K562 (cell line): ENCODE data around the gene IDH2. TPM values are rescaled to one million over a fixed set of nuclear protein-coding genes. Genes with fewer than 3 reads are reported as not detected.

Experiments used
- ASH1L ChIP-seq: fragments of 450-650 bp; IDR thresholded peaks from 2 replicates; pipeline ENCODE4 v1.6.1; 2018; ENCODE audit warnings: borderline replicate concordance, mild to moderate bottlenecking, low read depth; ENCODE audit not compliant: partially characterized antibody
- CHD2 ChIP-seq: IDR thresholded peaks from 2 replicates; pipeline ENCODE4 v1.6.1; 2011; ENCODE audit warnings: low read depth, low read length
- GABPB2 ChIP-seq: fragments of 250-450 bp; sonication (Bioruptor Pico); conservative IDR thresholded peaks from 2 replicates; pipeline ENCODE4 v1.5.1; 2021; ENCODE audit warnings: mild to moderate bottlenecking
- GATA2 ChIP-seq: sonication (generic); formaldehyde crosslinking; IDR thresholded peaks from 2 replicates; pipeline ENCODE4 v1.4.0; 2020; ENCODE audit warnings: mild to moderate bottlenecking, missing genetic modification reagents
- HLTF ChIP-seq: fragments of 450-650 bp; IDR thresholded peaks from 2 replicates; pipeline ENCODE4 v1.6.1; 2016
- HMBOX1 ChIP-seq: sonication (generic); IDR thresholded peaks from 2 replicates; pipeline ENCODE4 v1.6.1; 2016
- JUND ChIP-seq, 2 experiments: IDR thresholded peaks; 2 replicates in 1 of 2; 3 replicates in 1 of 2; pipeline ENCODE4 v1.6.1; 2011; ENCODE audit warnings: borderline replicate concordance in 2 of 2, low read depth in 2 of 2, low read length in 2 of 2, improper control_type of control experiment in 1 of 2, missing biosample characterization in 1 of 2, missing genetic modification characterization in 1 of 2, missing genetic modification reagents in 1 of 2
- LARP7 ChIP-seq: fragments of 450-650 bp; IDR thresholded peaks from 2 replicates; pipeline ENCODE4 v1.6.1; 2016
- MCM5 ChIP-seq: fragments of 450-650 bp; IDR thresholded peaks from 2 replicates; pipeline ENCODE4 v1.6.1; 2016; ENCODE audit warnings: low read depth
- NBN ChIP-seq: fragments of 450-650 bp; IDR thresholded peaks from 2 replicates; pipeline ENCODE4 v1.6.1; 2016; ENCODE audit warnings: low read depth, mild to moderate bottlenecking
- NUFIP1 ChIP-seq: fragments of 450-650 bp; IDR thresholded peaks from 2 replicates; pipeline ENCODE4 v1.6.1; 2018; ENCODE audit not compliant: partially characterized antibody
- PHF21A ChIP-seq: fragments of 450-650 bp; IDR thresholded peaks from 2 replicates; pipeline ENCODE4 v1.6.1; 2017; ENCODE audit warnings: low read depth, borderline replicate concordance
- PHF8 ChIP-seq: fragments of 200-600 bp; sonication (generic); IDR thresholded peaks from 2 replicates; pipeline ENCODE4 v1.6.1; 2012; ENCODE audit warnings: mixed run types, mild to moderate bottlenecking, inconsistent platforms, low read length, moderate library complexity, borderline replicate concordance
- RB1 ChIP-seq: fragments of 450-650 bp; IDR thresholded peaks from 2 replicates; pipeline ENCODE4 v1.6.1; 2017; ENCODE audit warnings: low read depth, mild to moderate bottlenecking
- RBFOX2 ChIP-seq: fragments of 200-400 bp; formaldehyde crosslinking; IDR thresholded peaks from 2 replicates; pipeline ENCODE4 v1.6.1; 2017; ENCODE audit warnings: low read depth, mild to moderate bottlenecking, low read length, moderate library complexity
- RFX1 ChIP-seq: fragments of 450-650 bp; IDR thresholded peaks from 2 replicates; pipeline ENCODE4 v1.6.1; 2016; ENCODE audit warnings: mild to moderate bottlenecking, moderate library complexity
- TBP ChIP-seq: optimal IDR thresholded peaks from 2 replicates; pipeline ENCODE3; 2011; ENCODE audit warnings: low read depth, low read length, improper control_type of control experiment
- TRIM25 ChIP-seq: fragments of 450-650 bp; IDR thresholded peaks from 2 replicates; pipeline ENCODE4 v1.7.0; 2016; ENCODE audit warnings: borderline replicate concordance
- XRCC5 ChIP-seq: fragments of 200-400 bp; formaldehyde crosslinking; IDR thresholded peaks from 2 replicates; pipeline ENCODE4 v1.6.1; 2017; ENCODE audit warnings: low read depth, mild to moderate bottlenecking, low read length
- ZBTB1 ChIP-seq: sonication (generic); formaldehyde crosslinking; IDR thresholded peaks from 2 replicates; pipeline ENCODE4 v1.8.1; 2023; ENCODE audit warnings: missing genetic modification reagents, low read depth, mild to moderate bottlenecking, borderline replicate concordance
- ZNF24 ChIP-seq: fragments of 450-650 bp; IDR thresholded peaks from 2 replicates; pipeline ENCODE4 v1.6.1; 2016
- ZNF76 ChIP-seq: fragments of 250-450 bp; sonication (Bioruptor Pico); IDR thresholded peaks from 2 replicates; pipeline ENCODE4 v1.4.0; 2020; ENCODE audit warnings: mild to moderate bottlenecking, moderate library complexity, borderline replicate concordance
- polyA plus RNA-seq, 8 experiments: library from polyadenylated mRNA; depleted of rRNA in 4 of 8; stranded (reverse) in 5 of 8; unstranded in 3 of 8; fragments of >200 nt; fragmentation: Nextera tagmentation in 2 of 8; fragmentation: Illumina TruSeq in 1 of 8; extraction: Ambion mirVana in 2 of 8; extraction: Trizol in 1 of 8; gene quantifications; 2 replicates each; pipeline versions ENCODE4 v1.2.1 to v1.2.3, GENCODE V29; 2011 to 2014; ENCODE audit warnings: inconsistent platforms in 1 of 8, missing spikeins in 1 of 8
- total RNA-seq, 7 experiments: library from RNA; depleted of rRNA in 6 of 7; stranded (reverse); fragments of >200 nt in 6 of 7; fragmentation: Illumina TruSeq in 2 of 7; extraction: Trizol in 2 of 7; gene quantifications; 2 replicates each; pipeline versions ENCODE4 v1.2.1 to v1.2.3, GENCODE V29; 2011 to 2021; ENCODE audit warnings: low replicate concordance in 1 of 7
- TF ChIP-seq, protein P1 (sequence below), 2 experiments: IDR thresholded peaks; 2 replicates each; pipeline ENCODE4 v1.6.1; 2011; ENCODE audit warnings: borderline replicate concordance in 1 of 2, control low read depth in 1 of 2, low read depth in 1 of 2, low read length in 1 of 2, mild to moderate bottlenecking in 1 of 2, mixed read lengths in 1 of 2, moderate library complexity in 1 of 2; ENCODE audit not compliant: insufficient read depth in 1 of 2, insufficient read length in 1 of 2, poor library complexity in 1 of 2, severe bottlenecking in 1 of 2; ENCODE audit errors: extremely low read depth in 1 of 2
- TF ChIP-seq, protein P2 (sequence below): fragments of 250-450 bp; sonication (Bioruptor Pico); IDR thresholded peaks from 2 replicates; pipeline ENCODE4 v1.4.0; 2020

The IDH2 gene
- total and polyA plus RNA-seq, 9 of the 15 experiments (the other 6 are each of a cell fraction or from before 2014, with no cell fraction given), result 0.70 to 99.9 (median 59.2) TPM

- TF ChIP-seq, protein P1, sequence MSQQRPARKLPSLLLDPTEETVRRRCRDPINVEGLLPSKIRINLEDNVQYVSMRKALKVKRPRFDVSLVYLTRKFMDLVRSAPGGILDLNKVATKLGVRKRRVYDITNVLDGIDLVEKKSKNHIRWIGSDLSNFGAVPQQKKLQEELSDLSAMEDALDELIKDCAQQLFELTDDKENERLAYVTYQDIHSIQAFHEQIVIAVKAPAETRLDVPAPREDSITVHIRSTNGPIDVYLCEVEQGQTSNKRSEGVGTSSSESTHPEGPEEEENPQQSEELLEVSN (IDR thresholded peaks at IDR 0.05; ENCODE audit: borderline replicate concordance in 1 of 2, extremely low read depth in 1 of 2, insufficient read depth in 1 of 2, insufficient read length in 1 of 2, low read depth in 1 of 2, low read length in 1 of 2, poor library complexity in 1 of 2, severe bottlenecking in 1 of 2), result peak in 1 of 2 experiments; percentile 19
- TF ChIP-seq ZBTB1 (CRISPR knock-in tag) (no peak), PHF8 (no peak), MCM5 (no peak), HMBOX1 (no peak), RFX1 (no peak), GATA2 (CRISPR knock-in tag) (peak; percentile 59), TRIM25 (peak; percentile 82; the same call in 1 of the 2 replicates), RB1 (0 out of 2 replicates have a peak, but pooled peaks have one; percentile 33), GABPB2 (no peak), NUFIP1 (peak; percentile 83), RBFOX2 (peak; percentile 50; the same call in 1 of the 2 replicates), PHF21A (peak; percentile 91; the same call in 1 of the 2 replicates), ZNF24 (peak; percentile 74), ZNF76 (no peak), LARP7 (peak; percentile 71; the same call in 1 of the 2 replicates), TBP (peak; percentile 38), ASH1L (peak; percentile 32), NBN (peak; percentile 94), HLTF (peak; percentile 87), XRCC5 (0 out of 2 replicates have a peak, but pooled peaks have one; percentile 22), JUND (IDR thresholded peaks at IDR 0.05; ENCODE audit: borderline replicate concordance, low read depth, low read length) (peak; percentile 26; the same call in 1 of the 2 replicates), JUND (tag; IDR thresholded peaks at IDR 0.05; ENCODE audit: borderline replicate concordance, low read depth, low read length) (peak; percentile 8; the same call in 1 of the 3 replicates), CHD2 (peak; percentile 65; the same call in 1 of the 2 replicates)
- TF ChIP-seq, protein P2, sequence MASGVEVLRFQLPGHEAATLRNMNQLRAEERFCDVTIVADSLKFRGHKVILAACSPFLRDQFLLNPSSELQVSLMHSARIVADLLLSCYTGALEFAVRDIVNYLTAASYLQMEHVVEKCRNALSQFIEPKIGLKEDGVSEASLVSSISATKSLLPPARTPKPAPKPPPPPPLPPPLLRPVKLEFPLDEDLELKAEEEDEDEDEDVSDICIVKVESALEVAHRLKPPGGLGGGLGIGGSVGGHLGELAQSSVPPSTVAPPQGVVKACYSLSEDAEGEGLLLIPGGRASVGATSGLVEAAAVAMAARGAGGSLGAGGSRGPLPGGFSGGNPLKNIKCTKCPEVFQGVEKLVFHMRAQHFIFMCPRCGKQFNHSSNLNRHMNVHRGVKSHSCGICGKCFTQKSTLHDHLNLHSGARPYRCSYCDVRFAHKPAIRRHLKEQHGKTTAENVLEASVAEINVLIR (CRISPR knock-in tag), result no peak
Measured at GRCh38 chr15:90062023-90062442, 40.2 kb downstream of the IDH2 start (continued).
